Gastrocnemius medialis (tissue), 4 donors: Measurements from ENCODE around the gene CDC25B. TPM values are rescaled to one million over a fixed set of nuclear protein-coding genes. Genes with fewer than 3 reads are reported as not detected.

Experiments
- ATAC-seq, 2 donors: fragments of 150-250 bp; one replicate each; pipeline ENCODE4 v1.9.1; 2016
- DNase-seq, 2 donors: peaks; one replicate each; pipeline ENCODE4 v3.0.0-alpha.2; 2019
- H3K27ac ChIP-seq, 4 donors: fragments of 200-600 bp; sonication (generic); 1 replicate in 1 of 4; 2 replicates in 3 of 4; pipeline ENCODE4 v1.5.1; 2016 to 2018; ENCODE audit warnings: mild to moderate bottlenecking in 2 of 4, moderate library complexity in 1 of 4
- H3K27me3 ChIP-seq, 3 donors: fragments of 200-600 bp; sonication (generic) in 2 of 3; 1 replicate in 1 of 3; 2 replicates in 2 of 3; pipeline versions ENCODE4 v1.5.1 to v1.6.0; 2016 to 2019; ENCODE audit warnings: mild to moderate bottlenecking in 1 of 3, moderate library complexity in 1 of 3
- H3K36me3 ChIP-seq, 2 donors: fragments of 200-600 bp; sonication (generic) in 1 of 2; one replicate each; pipeline ENCODE4 v1.5.1; 2017 to 2018
- H3K4me1 ChIP-seq, 2 donors: fragments of 200-600 bp; sonication (generic) in 1 of 2; one replicate each; pipeline ENCODE4 v1.5.1; 2016 to 2017; ENCODE audit warnings: mild to moderate bottlenecking in 2 of 2
- H3K4me3 ChIP-seq, 4 donors: fragments of 200-600 bp; sonication (generic) in 3 of 4; 1 replicate in 1 of 4; 2 replicates in 3 of 4; pipeline ENCODE4 v1.5.1; 2016 to 2019; ENCODE audit warnings: mild to moderate bottlenecking in 2 of 4
- H3K9me3 ChIP-seq, 3 donors: fragments of 200-600 bp; sonication (generic) in 2 of 3; 1 replicate in 1 of 3; 2 replicates in 2 of 3; pipeline ENCODE4 v1.5.1; 2016 to 2019
- CTCF ChIP-seq, 5 experiments: fragments of 450-650 bp in 3 of 5; fragments of 200-600 bp in 2 of 5; sonication (generic) in 2 of 5; IDR thresholded peaks in 4 of 5; conservative IDR thresholded peaks in 1 of 5; 1 replicate in 4 of 5; 2 replicates in 1 of 5; pipeline ENCODE4 v1.5.1; 2016 to 2019; ENCODE audit warnings: antibody characterized with exemption in 5 of 5, mild to moderate bottlenecking in 3 of 5, moderate library complexity in 3 of 5
- POLR2A ChIP-seq, 2 donors: fragments of 450-650 bp; IDR thresholded peaks; one replicate each; pipeline ENCODE4 v1.6.1; 2017; ENCODE audit warnings: antibody characterized with exemption in 2 of 2, mild to moderate bottlenecking in 2 of 2, moderate library complexity in 2 of 2
- in situ Hi-C, 4 donors: fragments of 200-750 bp; cut with MboI; loops; one replicate each; pipeline versions ENCODE4 v1.15.0 to v1.8.0; 2017; ENCODE audit warnings: low sequenced_read_pairs in 4 of 4
- intact Hi-C: fragments of 100-400 bp; cut with DNase I; formaldehyde crosslinking; loops from one replicate; pipeline ENCODE4 v1.15.1; 2023; ENCODE audit warnings: low total_unique reads
- total RNA-seq, 4 donors: library from RNA; depleted of rRNA; stranded (reverse); fragments of >200 nt; gene quantifications; one replicate each; pipeline versions ENCODE4 v1.1.0 to v1.2.3, GENCODE V29; 2016

Gene CDC25B
- total RNA-seq, 4 donors from 2014 or later = 2.3 to 17.3 (median 10.1) TPM

GRCh38 chr20:3800256-3800877, 4.3 kb downstream of the CDC25B start:
- no peaks in the 10 kb centered on the region for H3K9me3 ChIP-seq
- no peak for ATAC-seq
- no peak overlapping the region for H3K27ac ChIP-seq
- H3K4me3 ChIP-seq = no peak overlapping the region
- H3K36me3 ChIP-seq = no peaks in the 10 kb centered on the region
- intact Hi-C loops = no loop called here
- H3K27me3 ChIP-seq = no peaks in the 10 kb centered on the region
- TF ChIP-seq POLR2A (IDR thresholded peaks at IDR 0.05) (no peak), CTCF (IDR thresholded peaks at IDR 0.05 in 4 of 5, conservative IDR thresholded peaks at IDR 0.05 in 1 of 5) (no peak)
- no peak for DNase-seq
- in situ Hi-C loops = no loop called here
- H3K4me1 ChIP-seq = peaks cover 0 to 5% of the 10 kb centered on the region in 2 donors

DNA sequence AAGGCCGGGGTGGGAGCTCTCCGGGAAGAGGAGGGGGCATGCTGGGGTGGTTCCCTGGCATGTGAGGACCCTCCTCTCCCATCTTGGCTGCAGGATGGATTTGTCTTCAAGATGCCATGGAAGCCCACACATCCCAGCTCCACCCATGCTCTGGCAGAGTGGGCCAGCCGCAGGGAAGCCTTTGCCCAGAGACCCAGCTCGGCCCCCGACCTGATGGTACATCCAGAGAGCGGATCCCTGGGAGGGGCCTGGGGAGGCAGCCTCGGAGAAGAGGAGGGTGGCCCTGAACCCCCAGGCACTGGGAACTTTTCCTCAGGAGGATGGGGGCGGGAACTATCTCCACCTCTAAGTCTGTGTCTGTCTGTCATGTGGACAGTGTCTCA, 4.8 kb downstream of the CDC25B start:
- Histone ChIP-seq H3K27ac (no peak overlapping the region), H3K4me3 (no peak overlapping the region), H3K27me3 (no peaks in the 10 kb centered on the region), H3K9me3 (no peaks in the 10 kb centered on the region), H3K36me3 (no peaks in the 10 kb centered on the region), H3K4me1 (peaks cover 5 to 8% of the 10 kb centered on the region in 2 donors)
- DNase-seq (no peak), ATAC-seq (no peak)
- in situ Hi-C loops = no loop called here
- TF ChIP-seq CTCF (IDR thresholded peaks at IDR 0.05 in 4 of 5, conservative IDR thresholded peaks at IDR 0.05 in 1 of 5) = no peak
- intact Hi-C loops = no loop called here

DNA sequence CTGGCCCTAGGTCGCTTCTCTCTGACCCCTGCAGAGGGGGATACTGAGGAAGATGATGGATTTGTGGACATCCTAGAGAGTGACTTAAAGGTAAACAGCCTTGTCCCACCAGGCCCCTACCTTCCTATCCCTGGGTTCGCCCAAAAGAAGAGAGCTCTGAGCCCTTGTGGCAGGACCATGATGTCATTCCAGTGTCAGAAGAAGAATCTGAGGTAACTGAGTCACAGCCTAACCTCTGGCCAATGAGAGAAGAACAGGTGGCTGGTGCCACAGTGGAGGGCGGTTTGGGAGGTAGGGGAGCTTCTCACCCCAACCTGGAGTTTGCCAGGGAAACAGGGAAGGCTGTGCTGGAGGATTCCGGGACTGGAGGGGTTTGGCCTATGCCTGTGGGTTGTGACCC, 5.2 kb downstream of the CDC25B start:
- peaks cover 9 to 12% of the 10 kb centered on the region in 2 donors for H3K4me1 ChIP-seq

DNA sequence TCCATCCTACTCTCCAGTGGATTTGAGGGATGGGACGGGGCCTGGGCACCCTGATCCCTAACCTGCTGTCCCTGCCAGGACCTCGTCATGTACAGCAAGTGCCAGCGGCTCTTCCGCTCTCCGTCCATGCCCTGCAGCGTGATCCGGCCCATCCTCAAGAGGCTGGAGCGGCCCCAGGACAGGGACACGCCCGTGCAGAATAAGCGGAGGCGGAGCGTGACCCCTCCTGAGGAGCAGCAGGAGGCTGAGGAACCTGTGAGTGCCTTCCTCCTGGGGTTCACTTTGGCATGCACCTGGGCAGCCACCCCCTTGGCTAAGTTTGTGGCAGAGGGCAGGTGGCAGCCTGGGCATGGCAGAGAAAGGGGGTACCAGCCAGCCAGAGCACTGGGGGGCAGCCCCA, 5.7 kb downstream of the CDC25B start:
- H3K9me3 ChIP-seq = no peaks in the 10 kb centered on the region
- in situ Hi-C loops (no loop called here), intact Hi-C loops (no loop called here)
- H3K4me3 ChIP-seq = no peak overlapping the region
- TF ChIP-seq CTCF (IDR thresholded peaks at IDR 0.05 in 4 of 5, conservative IDR thresholded peaks at IDR 0.05 in 1 of 5) = no peak
- TF ChIP-seq POLR2A (IDR thresholded peaks at IDR 0.05) = no peak
- H3K4me1 ChIP-seq = peaks cover 9 to 14% of the 10 kb centered on the region in 2 donors
- H3K27me3 ChIP-seq = no peaks in the 10 kb centered on the region
- DNase-seq (no peak), ATAC-seq (no peak)
- H3K36me3 ChIP-seq = no peaks in the 10 kb centered on the region
- no peak overlapping the region for H3K27ac ChIP-seq

More for the DNA sequence above, 5.2 kb downstream of the CDC25B start:
- in situ Hi-C loops = no loop called here
- Histone ChIP-seq H3K4me3 (no peak overlapping the region), H3K27me3 (no peaks in the 10 kb centered on the region), H3K27ac (no peak overlapping the region), H3K36me3 (no peaks in the 10 kb centered on the region), H3K9me3 (no peaks in the 10 kb centered on the region)
- TF ChIP-seq POLR2A (IDR thresholded peaks at IDR 0.05) = no peak
- no peak for TF ChIP-seq CTCF (IDR thresholded peaks at IDR 0.05 in 4 of 5, conservative IDR thresholded peaks at IDR 0.05 in 1 of 5)
- no peak for ATAC-seq
- no peak for DNase-seq
- intact Hi-C loops = no loop called here
